HFF-Myc (cell line): ENCODE results near the gene DAAM1.

ENCODE experiments used
- DNase-seq: peaks from one replicate; pipeline ENCODE4 v3.0.0-alpha.2; 2011; ENCODE audit warnings: low read depth; ENCODE audit errors: extremely low read depth
- H3K4me3 ChIP-seq: replicated peaks from 2 replicates; pipeline ENCODE4 v1.5.1; 2011; ENCODE audit warnings: low read depth, mild to moderate bottlenecking, control low read depth, low read length
- TF ChIP-seq, protein P1 (sequence below): IDR thresholded peaks from 2 replicates; pipeline ENCODE4 v1.5.1; 2012; ENCODE audit warnings: mild to moderate bottlenecking, low read depth, low read length, control low read depth; ENCODE audit errors: missing control alignments

The DAAM1 gene

DNA sequence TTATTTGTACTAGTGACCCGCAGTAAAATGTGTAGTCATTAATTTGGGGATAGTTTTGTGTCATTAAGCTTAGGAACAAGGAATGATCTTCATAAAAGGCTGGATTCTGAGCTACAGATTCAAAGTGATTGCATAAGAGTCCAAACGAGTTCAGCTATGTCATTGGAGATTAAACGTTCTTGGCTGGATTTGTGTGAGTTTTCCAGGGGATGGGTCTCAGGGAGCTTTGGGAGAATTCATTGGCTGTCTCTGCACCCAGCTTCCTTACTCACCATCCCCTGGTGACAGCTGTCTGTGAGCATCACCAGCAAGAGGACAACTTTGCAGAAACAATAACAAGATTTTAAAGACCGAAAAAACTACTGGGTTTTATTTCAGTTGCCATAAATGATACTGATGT lies 130.4 kb downstream of the DAAM1 start:
- DNase-seq = no peak
- no peak overlapping the region for H3K4me3 ChIP-seq
- TF ChIP-seq, protein P1, sequence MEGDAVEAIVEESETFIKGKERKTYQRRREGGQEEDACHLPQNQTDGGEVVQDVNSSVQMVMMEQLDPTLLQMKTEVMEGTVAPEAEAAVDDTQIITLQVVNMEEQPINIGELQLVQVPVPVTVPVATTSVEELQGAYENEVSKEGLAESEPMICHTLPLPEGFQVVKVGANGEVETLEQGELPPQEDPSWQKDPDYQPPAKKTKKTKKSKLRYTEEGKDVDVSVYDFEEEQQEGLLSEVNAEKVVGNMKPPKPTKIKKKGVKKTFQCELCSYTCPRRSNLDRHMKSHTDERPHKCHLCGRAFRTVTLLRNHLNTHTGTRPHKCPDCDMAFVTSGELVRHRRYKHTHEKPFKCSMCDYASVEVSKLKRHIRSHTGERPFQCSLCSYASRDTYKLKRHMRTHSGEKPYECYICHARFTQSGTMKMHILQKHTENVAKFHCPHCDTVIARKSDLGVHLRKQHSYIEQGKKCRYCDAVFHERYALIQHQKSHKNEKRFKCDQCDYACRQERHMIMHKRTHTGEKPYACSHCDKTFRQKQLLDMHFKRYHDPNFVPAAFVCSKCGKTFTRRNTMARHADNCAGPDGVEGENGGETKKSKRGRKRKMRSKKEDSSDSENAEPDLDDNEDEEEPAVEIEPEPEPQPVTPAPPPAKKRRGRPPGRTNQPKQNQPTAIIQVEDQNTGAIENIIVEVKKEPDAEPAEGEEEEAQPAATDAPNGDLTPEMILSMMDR = no peak

DNA sequence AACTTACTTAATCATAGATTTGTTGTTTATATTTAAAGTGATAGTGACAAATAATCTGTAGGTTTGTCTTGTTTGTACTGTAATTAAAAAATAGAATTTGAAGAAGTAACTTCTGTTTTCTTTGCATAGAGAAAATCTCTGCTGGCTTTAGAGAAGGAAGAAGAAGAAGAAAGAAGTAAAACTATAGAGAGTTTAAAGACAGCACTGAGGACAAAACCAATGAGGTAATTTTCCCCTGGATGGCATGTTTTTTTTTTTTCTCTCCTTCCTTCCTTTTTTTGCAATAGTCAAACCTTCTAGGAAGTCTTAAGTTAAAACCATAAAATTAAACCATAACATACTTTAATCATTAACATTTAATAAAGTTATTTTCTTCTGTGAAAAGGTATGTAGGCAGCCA lies 131.9 kb downstream of the DAAM1 start:
- TF ChIP-seq, protein P1 = no peak
- no peak for DNase-seq

DNA sequence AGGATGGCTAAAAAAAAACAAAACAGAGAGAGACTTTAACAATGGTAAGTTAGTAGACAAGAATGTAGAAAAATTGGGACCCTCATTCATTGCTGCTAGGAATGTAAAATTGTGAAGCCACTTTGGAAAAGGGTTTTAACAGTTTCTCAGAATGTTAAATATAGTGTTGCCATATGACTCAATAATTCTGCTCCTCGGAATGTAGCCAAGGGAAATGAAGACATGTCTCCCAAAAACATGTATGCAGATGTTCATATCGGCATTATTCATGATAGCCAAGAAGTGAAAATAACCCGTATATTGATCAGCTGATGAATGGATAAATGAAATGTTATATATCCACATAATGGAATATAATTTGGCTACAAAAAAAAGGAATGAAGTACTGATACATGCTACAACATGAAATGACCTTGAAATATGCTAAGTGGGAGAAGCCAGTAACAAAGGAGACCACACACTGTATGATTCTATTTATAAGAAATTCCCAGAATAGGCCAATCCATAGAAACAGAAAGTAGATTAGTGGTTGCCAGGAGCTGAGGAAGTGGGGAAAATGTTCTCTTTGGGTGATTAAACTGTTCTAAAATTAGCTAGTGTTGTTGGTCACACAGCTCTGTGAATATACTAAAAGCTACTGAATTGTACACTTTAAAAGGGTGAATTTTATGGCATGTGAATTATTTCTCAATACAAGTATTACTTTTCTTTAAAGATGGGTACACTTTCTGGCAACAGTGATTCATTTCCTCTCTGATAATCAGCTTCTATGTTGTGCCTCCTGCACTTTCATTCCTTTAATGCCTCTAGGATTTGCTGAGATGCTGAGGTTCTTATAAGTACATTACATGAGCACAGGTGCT lies 132.5 kb downstream of the DAAM1 start:
- H3K4me3 ChIP-seq = no peak overlapping the region
- no peak for DNase-seq
- TF ChIP-seq, protein P1 = no peak

More for the DNA sequence above, 131.9 kb downstream of the DAAM1 start:
- no peak overlapping the region for H3K4me3 ChIP-seq

DNA sequence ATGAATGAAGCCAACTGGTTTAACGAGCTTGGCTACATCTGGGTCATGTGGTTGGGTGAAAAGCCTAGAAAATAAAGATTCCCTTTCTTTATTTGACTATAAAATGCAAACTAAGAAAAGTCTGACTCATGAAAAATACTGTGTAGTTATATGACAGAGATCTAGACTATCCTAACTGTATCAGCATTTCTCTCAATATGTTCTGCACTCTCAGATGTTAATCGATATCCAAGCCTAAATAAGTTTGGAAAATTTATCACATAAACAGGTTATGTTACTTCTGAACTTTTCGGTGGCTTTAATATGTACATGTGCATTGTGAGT lies 133.1 kb downstream of the DAAM1 start:
- no peak for DNase-seq
- H3K4me3 ChIP-seq = no peak overlapping the region
- TF ChIP-seq, protein P1 = no peak

DNA sequence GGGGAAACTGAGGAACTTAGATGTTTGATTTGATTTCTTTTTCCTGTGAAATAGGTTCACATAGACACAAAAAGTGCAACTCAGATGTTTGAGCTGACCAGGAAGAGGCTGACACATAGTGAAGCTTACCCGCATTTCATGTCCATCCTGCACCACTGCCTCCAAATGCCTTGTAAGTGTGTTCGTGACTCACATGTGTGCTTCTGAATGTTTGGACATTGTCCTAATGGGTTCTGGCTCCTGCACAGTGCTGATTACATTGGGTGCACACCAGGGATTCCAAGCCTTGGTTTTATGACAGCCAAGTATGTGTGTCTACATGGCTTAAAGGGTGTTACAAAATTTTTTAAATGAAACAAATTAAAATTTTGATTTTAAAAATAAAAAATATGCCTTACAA lies 137.4 kb downstream of the DAAM1 start:
- H3K4me3 ChIP-seq = no peak overlapping the region
- no peak for DNase-seq
- TF ChIP-seq, protein P1 = no peak

DNA sequence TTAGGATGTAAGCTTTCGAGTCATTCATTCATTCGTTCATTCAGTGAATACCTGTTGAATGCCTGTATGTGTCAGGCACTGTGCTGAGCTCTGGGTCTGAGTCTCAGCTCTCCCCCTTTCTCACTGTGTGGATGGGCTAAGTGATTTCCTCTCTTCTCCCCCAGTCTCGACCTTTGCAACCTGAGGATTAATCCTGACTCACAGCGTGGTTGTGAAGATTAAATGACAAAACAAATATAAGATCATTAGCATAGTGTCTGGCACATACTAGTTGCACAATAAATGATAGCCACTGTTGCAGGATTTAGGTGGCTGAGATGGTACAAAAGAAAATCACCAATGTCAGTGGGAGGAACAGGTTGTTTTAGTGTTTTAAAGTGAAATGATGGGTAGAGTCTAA lies 140.0 kb downstream of the DAAM1 start:
- TF ChIP-seq, protein P1 = no peak
- H3K4me3 ChIP-seq = no peak overlapping the region
- DNase-seq = no peak

DNA sequence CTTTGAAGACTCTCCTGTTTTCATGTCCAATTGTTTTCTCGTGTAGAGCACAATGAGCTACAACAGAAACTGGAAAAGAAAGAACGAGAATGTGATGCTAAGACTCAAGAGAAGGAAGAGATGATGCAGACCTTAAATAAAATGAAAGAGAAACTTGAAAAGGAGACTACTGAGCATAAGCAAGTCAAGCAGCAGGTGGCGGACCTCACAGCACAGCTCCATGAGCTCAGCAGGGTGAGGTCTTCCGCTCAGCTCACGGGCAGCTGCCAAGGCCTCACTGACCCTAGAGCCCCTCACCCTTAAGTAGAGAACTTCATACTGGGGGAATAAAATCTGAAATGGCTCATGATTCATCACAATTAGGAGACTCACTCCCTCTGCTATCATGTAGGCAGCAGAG lies 142.0 kb downstream of the DAAM1 start:
- DNase-seq = no peak
- TF ChIP-seq, protein P1 = no peak
- no peak overlapping the region for H3K4me3 ChIP-seq
